TTC549 (cell line): ENCODE data around the gene ANKS6.

Experiments
- FAIRE-seq: peaks from 2 replicates; lab custom pipeline; 2012; peaks lifted over from hg19 to GRCh38; lab: Jason Lieb, UNC

ANKS6 gene

DNA sequence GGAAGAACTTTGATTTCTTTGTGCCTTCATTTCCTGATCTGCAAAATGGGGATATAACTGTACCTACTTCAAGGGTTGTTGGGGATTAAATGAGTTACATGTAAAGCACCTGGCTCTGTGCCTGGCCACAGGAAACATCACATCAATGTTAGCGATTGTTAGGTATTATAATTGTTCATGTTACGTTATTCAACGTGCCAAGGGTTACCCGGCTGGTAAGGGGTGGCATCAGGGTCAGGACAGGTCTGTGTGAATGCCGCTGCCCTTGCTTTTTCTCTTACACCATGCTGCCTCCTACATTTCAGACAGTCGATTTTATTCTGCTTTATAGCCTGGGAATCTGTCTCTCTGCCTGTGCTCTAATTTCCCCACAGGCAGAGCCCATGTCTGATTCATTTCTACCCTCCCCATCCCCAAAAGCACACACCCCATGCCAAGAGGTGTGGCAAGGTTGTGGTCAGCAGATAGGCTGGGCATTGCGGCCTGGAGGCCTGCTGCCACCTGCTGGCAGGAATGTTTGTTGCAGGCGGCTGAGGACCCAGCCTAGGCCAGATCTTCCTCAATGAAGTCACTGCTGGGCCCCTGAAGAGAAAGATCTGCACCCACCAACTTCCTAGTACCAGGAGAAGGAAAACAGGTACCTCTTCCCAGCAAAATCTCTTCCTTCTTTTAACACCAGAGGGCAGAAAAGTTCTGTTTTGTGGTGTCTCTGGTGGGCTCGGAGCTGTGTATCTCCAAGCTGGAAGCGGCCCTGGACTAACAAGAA is 5.3 kb downstream of the ANKS6 start:
- FAIRE-seq = no peak

DNA sequence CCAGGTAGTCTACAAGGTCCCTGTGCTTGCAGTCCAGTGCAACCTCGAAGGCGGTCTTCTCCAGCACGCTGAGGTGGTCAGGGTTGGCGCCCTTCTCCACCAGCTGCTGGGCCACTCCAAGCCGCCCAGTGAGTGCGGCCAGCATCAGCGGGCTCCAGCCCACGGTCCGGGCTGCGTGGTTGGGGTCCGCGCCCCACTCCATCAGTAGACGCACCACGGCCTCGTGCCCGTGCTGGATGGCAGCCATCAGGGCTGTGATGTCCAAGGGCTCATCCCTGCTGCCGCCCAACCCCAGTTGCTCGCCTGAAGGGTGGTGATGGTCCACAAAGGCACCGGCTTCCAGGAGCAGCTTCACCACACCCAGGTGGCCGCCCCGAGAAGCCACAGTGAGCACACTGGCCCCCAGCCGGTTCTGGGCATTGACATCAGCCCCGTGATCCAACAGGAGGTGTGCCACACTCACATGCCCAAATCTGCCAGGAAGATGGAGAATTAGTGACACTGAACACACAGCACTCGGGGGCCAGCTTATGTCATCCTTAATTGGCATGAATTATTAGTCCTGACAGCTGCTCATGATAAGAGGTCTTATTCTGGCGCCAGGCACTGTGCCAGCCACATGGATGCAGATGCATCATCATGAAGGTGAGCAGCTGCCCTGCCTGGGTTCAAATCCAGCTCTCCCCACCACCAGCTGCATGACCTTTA is 6.1 kb downstream of the ANKS6 start:
- no peak for FAIRE-seq

DNA sequence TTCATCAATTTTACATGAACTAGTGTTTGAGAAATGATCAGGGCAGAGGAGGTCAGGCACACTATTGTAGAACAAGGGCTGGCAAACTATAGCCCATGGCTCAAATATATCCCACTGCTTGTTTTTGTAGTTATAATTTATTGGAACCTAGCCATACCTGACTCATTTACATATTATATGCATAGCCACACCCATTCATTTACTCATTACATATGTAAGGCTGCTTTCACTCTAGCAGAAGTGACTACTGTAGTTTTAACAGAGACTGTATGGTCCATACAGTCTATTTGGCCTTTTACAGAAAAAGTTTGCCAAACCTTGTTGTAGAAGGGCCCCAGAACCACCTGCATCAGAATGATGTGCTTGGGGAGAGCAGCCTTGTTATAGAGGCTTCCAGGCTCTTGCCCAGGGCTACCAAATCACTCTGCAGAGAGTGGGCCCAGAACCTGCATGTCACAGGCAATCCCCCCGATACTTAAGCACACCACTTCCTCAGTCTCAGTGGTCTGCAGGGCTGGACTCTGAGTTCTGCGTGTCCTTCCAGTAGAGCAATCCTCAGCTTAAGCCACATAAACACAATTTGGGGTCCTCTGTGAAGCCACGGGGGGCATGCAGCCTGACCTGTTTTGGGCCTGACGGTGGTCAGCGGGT is 6.7 kb downstream of the ANKS6 start:
- no peak for FAIRE-seq

DNA sequence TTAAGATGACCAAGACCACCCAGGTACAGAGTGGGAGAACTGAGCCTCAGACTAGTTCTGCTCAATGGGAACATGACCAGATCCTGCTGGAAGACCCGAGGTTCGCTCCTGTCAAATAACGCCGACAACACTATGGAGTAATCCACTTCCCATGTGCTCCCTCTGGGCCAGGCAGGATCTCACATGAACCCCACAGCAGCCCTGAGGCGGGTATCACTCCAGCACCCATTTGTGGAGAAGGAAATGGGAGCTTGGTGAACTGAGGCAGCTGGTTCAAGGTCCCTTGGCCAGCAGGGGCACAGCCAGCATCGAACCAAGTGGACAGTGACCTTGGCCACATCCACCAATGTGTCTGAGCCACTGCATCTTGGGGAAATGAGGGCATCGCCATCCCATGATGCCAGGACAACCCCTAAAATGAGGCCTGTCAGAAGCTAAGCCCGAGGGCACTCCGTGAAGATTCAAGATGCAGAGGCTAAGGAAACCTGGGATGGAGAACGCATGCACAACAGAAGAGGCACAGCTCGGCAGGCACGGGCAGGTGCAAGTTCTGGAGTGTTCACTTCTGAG is 8.5 kb downstream of the ANKS6 start:
- no peak for FAIRE-seq

DNA sequence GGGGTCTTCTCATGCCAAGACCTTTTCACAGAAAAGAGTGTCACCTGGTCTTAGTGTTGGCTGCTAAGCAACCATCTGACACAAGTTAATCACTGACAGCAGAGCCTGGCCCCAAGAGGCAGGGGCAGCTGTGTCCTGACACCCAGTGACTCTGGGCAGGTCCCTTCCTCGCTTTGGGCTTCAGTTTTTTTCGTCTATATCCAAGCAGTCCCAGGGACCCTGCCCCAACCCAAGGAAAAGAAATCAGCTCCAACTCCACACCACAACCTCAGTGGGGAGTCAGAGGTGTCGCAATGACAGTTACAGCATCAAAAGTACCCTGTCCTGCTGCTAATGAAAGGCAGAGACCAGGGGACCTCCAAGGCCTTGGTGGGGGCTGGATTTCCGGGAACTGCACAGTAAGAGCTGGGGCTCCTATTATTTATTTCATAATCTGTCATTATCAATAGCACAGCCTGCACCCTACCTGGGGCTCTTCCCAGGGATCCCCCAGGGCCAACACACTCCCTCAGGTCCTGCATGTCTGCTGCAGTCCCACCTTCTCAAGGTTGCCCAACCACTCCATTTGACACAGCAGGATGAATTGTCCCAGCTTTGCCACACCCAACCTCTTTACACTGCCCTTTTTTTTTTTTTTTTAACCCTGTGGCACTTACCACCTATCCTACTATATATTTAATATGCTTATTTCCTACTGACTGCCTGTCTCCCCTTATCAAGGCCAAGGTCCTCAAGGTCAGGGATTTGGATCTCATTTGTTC is 9.4 kb downstream of the ANKS6 start:
- no peak for FAIRE-seq

DNA sequence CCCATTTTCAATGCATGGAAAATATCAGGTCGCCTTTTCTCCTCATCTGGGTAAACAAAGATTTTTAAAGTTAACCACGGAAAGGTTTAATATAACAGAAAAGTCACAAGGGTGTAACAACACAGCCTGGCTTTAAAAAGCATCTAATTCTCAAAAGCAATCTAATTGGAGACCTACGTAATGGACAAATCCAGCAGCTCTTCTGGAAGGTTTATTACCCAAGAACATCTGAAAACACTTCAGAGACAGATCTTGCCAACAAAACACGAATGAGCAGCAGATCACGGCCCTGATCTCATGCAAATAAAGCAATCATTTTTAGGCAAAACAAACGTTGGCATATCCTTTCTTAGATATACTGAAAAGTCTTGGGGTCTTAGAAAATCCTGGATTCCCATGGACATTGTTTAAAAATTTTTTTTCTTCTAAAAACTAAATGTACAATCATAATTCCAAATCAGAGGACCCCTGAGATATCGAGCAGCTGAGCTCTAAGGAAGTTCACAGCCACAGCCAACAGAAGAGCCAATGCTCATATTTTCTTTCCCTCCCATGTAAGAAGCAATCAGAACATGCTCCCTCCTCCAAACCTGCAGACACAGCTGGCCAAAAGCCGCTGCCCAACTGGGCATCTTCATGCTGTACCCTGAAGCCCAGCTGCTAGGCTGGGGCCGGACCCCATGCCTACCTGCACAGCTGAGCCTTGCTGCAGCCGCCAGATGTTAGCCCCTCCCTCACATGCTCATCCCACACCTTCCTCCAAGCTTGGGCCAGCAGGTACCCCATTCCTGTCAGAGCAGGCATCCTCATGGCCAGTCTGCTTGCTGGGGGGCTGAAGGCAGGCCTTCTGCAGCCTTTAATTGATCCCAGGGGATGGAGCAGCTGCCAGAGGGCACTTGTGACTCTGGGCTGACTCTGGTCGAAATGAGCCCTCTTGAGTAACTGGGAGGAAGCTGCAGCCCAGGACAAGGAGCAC is 11.2 kb downstream of the ANKS6 start:
- FAIRE-seq = no peak

DNA sequence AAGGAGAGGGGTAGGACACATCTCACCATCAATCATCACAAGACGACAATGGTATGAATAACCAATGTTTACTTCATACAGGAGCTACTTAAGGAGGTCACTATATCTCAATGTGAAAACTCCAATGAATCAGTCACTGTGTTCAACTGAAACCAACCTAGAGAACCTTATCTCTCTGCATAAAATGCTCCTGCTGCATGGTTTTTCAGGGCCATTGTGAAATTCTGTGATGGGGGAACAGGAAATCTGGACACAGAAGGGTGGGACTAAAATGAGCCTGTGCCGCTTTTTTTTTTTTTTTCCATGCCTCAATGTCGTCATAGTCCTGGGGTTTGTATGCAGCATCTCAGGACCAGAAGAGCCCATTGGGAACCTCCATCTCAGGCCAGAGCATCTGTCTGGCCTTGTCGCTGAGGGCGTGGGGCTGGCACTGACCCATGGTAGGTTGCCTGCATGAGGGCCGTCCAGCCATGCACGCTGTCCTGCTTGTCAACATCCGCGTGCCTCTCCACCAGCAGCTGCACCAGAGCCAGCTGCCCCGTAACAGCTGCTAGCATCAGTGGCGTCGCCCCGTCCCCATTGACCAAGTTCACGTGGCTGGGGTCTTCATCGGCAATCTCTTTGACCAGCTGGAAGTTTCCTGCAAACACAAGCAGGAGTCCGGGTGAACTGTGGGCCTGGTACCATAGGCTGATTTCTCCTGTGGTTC is 12.7 kb downstream of the ANKS6 start:
- no peak for FAIRE-seq

DNA sequence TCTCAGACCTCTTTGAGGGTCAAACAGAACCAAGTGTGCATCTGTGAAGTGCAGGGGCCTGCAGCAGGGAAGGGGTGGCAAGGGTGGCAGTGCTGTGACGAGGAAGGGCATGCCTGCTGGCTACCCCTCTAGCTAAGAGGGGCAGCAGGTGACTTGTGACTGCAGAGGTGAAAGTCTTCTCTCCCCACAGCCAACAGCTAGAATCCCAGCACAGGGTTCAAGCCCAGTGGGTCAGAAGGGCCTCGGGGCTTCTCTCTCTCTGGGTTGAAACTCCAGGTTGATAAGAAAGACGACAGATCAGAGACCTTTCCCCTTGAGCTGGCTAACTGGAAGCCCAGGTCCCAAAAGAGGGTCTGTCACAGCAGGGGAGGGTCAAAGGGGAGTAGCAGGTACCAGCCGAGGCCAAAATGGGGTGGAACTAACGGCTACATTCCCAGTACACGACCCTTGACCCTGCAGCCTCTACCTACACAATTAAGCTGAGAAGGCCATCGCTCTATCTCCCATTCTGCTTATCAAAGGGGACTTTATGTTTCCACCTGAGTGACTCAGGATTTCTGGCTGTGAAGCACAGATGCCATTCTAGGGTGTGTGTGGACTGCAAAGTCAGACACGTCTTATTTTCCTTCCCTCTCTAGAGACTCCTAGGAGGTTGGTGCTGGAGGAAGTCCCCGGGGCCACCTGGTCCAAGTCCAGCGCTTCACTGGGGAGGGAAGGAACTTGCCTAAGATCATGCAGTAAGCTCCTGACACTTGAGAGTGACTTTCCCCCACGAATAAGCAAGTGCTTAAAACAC is 14.6 kb downstream of the ANKS6 start:
- no peak for FAIRE-seq

DNA sequence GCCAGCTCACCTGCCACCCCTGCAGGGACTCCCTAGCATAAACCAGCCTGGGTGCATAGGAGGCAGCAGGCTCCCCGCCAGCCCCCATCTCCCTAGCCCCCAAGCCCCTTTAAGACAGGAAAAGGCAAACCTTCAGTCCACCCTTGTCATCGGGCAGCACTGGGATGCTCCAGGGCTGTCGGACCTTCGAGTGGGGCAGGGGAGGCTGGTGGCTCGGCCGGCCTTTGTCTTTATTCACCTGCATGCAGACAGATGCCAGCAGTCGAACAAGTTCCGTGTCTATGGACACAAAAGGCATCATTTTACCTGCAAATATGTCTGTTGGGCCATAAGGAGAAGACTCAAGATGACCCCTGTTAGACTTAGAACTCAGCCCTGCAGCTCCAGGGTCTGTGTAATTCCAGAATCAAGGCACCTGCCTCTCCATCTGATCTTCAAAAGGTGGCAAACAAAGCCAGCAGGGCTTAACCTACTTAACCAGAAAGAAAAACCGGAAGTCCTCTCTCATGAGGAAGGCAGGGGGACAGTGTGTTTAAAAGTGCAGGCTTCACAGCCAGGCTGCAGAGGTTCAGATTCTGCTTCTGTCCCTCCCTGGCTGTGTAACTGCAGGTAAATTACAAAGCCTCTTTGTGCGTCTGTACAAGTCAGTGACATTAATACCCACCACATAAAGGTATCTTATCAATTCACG is 16.2 kb downstream of the ANKS6 start:
- FAIRE-seq = no peak

DNA sequence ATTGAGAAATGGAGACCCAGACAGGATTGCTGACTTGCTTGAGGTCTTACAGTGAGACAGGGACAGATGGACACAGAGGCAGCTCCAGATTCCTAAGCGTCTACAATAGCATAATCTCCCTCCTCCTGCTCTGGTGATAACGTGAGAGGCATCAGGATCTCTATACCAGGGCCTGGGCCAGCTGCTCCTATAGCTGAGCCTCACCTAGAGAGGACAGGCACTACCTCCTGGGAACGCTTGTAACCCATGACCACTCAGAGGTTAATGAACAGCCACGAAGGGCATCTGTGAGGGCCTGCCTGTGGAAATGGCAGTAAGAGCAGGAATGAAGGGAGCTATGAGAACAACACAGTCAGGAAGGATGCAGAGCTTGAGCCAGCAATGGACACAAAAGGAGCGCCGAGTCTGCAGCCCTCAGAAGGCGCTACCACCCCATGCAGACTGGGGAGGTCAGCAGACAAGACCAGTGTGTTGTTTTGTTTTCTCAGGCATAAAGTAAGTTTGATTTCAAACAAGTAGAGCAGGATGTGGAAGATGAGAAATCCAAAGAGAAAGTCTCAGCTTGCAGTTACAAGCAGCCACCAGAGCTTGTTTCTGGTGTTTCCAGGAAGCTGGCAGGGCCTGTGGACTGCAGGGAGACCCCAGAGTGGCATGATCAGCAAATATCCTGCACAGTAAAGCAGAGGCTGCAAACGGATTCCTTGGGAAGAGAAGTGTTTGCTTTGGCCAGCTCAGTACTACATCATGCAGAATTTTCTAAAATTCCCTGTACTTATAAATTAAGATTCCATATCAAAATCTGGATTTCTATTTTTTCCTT is 17.4 kb downstream of the ANKS6 start:
- no peak for FAIRE-seq

DNA sequence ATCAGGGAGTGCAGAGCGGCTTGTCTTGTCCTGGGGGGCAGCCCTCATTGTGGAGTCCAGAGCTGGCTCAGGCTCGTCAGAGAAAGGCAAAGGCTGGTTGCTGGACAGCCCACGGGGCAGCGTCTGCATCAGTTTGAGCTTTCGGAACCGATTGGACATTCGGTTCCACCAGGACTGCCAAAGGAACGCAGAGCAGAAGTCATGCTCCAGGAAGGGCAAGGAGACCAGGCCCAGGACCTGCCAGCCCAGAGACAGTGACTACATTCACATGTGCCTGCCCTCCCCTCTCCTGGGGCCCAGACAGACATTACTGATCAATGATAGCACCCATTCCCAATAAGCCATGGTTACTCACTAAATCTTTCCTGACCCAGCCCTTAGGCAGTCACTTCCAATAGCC is 18.1 kb downstream of the ANKS6 start:
- FAIRE-seq = no peak

DNA sequence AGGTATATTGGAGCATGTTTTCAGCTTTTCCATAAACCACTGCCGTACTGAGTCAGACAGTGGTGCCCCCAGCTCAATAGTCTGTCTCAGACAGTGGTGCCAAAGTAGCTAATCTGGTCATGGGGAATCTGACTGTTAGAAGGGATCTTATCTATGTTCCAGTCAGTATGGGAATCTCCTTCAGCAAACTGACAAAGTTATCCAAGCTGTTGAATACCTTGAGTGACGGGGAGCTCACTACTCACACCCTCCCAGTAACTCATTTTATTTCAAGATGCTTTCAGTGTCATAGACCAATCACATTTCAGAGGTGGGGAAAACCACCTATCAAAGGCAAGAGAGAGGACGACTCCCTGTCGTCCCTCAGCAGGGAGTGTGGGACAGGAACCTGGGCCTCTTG is 18.7 kb downstream of the ANKS6 start:
- FAIRE-seq = no peak

DNA sequence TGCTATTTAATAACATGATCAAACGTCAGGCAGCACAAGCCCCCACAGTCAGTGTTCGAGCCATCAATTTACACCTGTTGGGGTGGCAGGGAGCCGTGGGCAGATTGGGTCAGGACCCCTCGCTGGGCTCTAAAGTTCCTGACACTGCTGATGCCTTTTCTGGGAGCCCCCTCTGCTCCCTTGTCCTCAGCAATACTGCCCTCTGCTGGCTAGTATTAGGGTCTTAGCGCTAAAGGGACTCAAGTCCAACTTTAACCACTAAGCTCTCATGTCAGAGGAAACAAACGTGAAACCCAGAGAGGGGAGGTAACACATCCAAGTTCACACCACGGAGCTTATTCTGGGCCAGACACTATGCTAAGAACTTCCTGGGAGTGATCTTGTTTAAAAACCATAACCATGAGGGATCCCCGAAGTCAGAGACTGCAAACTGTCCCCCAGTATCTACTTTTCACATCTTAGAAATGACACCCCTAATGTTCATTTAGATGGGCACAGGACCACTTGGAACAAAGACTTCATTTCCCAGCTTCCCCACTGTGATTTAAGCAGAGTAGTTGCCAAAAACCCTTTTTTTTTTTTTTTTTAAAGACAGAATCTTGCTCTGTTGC is 20.4 kb downstream of the ANKS6 start:
- no peak for FAIRE-seq

DNA sequence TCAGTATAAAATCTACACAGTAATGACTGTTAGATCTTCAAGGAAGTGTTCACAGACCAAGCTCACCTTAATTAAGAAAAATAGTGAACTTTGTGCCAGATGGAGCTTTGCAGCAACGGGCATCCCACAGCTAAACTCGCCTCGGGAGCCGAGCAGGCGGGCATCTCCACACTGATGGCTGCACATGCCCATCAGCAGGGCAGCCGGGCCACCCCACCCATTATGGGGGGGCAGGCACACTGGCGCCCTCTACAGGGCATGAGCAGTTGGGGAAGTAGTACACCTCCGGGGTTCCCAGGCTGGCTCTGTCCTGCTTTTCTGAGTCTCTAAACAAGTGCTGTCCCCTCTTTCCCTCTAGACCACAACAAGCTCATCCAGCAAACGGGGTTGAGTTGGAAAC is 21.6 kb downstream of the ANKS6 start:
- no peak for FAIRE-seq

DNA sequence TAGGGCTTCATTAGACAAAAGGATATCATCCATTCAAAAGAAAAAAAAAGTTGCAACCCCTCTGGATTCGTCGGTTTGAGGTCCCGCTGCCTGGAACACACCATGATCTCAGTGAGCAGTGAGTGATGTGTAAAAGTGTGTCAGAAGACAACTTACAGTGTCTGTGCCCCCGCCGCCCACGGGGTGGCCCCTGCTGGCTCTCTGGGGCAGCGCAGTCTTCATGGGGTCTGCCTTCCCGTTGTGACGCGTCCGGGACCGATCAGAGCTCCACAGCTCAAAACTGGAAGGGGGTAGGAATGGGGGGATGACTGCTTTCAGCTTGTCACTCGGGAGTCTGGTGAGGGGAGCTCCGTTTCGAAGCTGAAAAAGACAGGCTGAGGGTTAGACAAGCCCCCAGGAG is 22.6 kb downstream of the ANKS6 start:
- FAIRE-seq = no peak

DNA sequence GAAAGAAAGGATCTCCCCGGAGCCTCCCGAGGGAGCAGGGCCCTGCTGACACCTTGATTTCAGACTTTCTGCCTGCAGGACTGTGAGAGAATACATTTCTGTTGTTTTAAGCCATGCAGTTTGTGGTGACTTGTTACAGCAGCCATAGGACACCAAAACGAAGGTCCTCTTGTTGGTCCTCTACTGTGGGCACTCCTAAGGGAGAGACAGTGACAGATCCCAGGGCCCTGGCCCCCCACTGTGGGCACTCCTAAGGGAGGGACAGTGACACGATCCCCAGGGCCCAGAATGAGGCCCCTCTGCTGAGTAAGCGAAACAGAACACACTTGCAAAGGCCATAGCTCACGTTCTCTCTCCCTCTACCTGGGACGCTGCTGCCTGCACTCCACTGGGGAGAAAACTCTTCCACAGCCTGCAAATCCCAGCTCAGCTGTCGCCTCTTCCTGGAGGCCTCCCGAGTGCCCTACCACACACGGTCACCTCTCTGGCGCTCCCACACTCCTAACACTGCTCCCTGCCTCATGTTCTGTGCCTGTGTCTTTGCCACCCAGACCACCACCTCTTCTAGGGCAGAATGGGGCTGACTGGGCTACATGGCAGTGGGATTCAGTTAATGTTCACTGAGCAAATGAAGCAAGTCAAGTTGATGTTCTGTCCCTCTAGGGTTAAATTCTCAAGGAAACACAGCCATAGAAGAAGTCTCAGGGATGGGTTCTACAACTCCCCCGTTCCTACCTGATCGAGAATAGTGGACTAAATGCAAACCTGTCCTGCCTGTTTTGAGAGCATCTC is 23.8 kb downstream of the ANKS6 start:
- no peak for FAIRE-seq
